PFSK-1 (cell line): ENCODE data around the gene SIPA1.

Experiments
- FOXP2 ChIP-seq: optimal IDR thresholded peaks from 2 replicates; pipeline ENCODE3; 2011; ENCODE audit warnings: borderline replicate concordance, control low read depth, inconsistent platforms; ENCODE audit not compliant: insufficient read depth; ENCODE audit errors: extremely low read length, extremely low read depth
- POLR2AphosphoS5 ChIP-seq: IDR thresholded peaks from 2 replicates; pipeline ENCODE4 v1.6.1; 2012; ENCODE audit warnings: low read depth, mild to moderate bottlenecking, control low read depth, low read length, moderate library complexity
- SIN3A ChIP-seq: IDR thresholded peaks from 2 replicates; pipeline ENCODE4 v1.6.1; 2012; ENCODE audit warnings: mild to moderate bottlenecking, low read length, moderate library complexity, borderline replicate concordance; ENCODE audit not compliant: insufficient read depth
- TAF1 ChIP-seq: IDR thresholded peaks from 2 replicates; pipeline ENCODE4 v1.6.1; 2012; ENCODE audit warnings: low read length, control low read depth, borderline replicate concordance; ENCODE audit not compliant: insufficient read depth
- TF ChIP-seq, protein P1 (sequence below), 2 experiments: IDR thresholded peaks; 2 replicates each; pipeline versions ENCODE4 v1.6.1 to v1.8.0; 2011 to 2012; ENCODE audit warnings: low read depth in 2 of 2, low read length in 2 of 2, control low read depth in 1 of 2, inconsistent platforms in 1 of 2, mild to moderate bottlenecking in 1 of 2, moderate library complexity in 1 of 2; ENCODE audit not compliant: insufficient read depth in 1 of 2

SIPA1 gene

GRCh38 chr11:65615229-65615949 lies 22.5 kb upstream of the SIPA1 start, which contains the start of gene PCNX3:
PCNX3 (plus strand) TSS chr11:65615776; CDS start chr11:65616312, 536 bp downstream.
- TF ChIP-seq SIN3A (peak; percentile 83; the same call in 1 of the 2 replicates), TAF1 (no peak; the same call in 1 of the 2 replicates), FOXP2 (no peak), POLR2AphosphoS5 (peak; percentile 65)
- TF ChIP-seq, protein P1, sequence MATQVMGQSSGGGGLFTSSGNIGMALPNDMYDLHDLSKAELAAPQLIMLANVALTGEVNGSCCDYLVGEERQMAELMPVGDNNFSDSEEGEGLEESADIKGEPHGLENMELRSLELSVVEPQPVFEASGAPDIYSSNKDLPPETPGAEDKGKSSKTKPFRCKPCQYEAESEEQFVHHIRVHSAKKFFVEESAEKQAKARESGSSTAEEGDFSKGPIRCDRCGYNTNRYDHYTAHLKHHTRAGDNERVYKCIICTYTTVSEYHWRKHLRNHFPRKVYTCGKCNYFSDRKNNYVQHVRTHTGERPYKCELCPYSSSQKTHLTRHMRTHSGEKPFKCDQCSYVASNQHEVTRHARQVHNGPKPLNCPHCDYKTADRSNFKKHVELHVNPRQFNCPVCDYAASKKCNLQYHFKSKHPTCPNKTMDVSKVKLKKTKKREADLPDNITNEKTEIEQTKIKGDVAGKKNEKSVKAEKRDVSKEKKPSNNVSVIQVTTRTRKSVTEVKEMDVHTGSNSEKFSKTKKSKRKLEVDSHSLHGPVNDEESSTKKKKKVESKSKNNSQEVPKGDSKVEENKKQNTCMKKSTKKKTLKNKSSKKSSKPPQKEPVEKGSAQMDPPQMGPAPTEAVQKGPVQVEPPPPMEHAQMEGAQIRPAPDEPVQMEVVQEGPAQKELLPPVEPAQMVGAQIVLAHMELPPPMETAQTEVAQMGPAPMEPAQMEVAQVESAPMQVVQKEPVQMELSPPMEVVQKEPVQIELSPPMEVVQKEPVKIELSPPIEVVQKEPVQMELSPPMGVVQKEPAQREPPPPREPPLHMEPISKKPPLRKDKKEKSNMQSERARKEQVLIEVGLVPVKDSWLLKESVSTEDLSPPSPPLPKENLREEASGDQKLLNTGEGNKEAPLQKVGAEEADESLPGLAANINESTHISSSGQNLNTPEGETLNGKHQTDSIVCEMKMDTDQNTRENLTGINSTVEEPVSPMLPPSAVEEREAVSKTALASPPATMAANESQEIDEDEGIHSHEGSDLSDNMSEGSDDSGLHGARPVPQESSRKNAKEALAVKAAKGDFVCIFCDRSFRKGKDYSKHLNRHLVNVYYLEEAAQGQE (IDR thresholded peaks at IDR 0.05; ENCODE audit: insufficient read depth in 1 of 2, low read depth in 2 of 2, low read length in 2 of 2) = no peak

DNA sequence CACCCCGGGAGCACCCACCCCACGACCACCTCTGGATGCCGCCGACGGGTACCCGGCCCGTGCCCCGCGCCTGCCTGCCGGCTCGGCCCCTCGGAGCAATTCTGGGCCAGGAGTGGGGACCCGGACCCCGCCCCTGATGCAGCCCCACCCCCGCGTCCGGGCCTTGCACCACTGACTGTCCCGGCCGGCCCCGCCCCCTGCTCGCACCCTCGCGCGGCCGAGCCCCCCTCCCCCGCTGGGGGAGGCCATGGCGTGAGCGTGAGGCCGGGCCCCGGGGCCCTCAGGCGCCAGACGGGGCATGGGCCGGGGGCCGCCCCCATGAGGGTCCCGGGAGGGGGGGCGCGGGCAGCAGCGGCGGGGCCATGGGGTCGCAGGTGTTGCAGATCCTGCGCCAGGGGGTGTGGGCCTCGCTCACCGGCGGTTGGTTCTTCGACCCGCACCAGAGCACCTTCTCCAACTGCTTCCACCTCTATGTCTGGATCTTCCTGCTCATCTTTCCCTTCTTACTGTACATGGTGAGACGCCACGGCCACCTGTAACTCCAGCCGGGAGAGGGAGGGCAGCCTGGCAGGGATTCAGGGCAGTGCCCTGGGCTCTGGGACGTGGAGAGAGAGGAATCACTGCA lies 21.8 kb upstream of the SIPA1 start:
- no peak for TF ChIP-seq TAF1
- TF ChIP-seq FOXP2 = no peak
- TF ChIP-seq POLR2AphosphoS5 = 0 out of 2 replicates have a peak, but pooled peaks have one; percentile 6
- no peak for TF ChIP-seq SIN3A
- TF ChIP-seq, protein P1 (IDR thresholded peaks at IDR 0.05; ENCODE audit: insufficient read depth in 1 of 2, low read depth in 2 of 2, low read length in 2 of 2) = no peak

DNA sequence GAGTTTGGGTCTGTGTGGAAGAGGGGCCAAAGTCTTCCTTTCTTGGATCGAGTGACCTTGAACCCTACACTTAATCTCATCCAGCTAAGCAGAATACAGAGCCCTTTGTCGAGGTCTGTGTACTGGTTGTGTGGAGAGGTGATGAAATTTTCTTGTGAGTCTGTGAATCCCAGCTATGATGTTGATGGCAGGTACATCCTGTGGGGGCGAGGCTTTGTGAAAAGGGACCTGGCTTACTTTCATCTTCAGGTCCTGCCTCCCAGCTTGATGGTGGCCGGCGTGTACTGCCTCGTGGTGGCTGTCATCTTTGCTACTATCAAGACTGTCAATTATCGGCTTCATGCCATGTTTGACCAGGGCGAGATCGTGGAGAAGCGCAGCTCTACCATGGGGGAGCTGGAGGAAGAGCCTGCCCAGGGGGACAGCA lies 21.3 kb upstream of the SIPA1 start:
- TF ChIP-seq POLR2AphosphoS5 (no peak), SIN3A (0 out of 2 replicates have a peak, but pooled peaks have one; percentile 16)

- TF ChIP-seq, protein P1 (IDR thresholded peaks at IDR 0.05; ENCODE audit: insufficient read depth in 1 of 2, low read depth in 2 of 2, low read length in 2 of 2) = no peak
- TF ChIP-seq TAF1 (no peak), POLR2AphosphoS5 (no peak), FOXP2 (no peak), SIN3A (no peak)
Measured at GRCh38 chr11:65617136-65617850, 20.6 kb upstream of the SIPA1 start.

DNA sequence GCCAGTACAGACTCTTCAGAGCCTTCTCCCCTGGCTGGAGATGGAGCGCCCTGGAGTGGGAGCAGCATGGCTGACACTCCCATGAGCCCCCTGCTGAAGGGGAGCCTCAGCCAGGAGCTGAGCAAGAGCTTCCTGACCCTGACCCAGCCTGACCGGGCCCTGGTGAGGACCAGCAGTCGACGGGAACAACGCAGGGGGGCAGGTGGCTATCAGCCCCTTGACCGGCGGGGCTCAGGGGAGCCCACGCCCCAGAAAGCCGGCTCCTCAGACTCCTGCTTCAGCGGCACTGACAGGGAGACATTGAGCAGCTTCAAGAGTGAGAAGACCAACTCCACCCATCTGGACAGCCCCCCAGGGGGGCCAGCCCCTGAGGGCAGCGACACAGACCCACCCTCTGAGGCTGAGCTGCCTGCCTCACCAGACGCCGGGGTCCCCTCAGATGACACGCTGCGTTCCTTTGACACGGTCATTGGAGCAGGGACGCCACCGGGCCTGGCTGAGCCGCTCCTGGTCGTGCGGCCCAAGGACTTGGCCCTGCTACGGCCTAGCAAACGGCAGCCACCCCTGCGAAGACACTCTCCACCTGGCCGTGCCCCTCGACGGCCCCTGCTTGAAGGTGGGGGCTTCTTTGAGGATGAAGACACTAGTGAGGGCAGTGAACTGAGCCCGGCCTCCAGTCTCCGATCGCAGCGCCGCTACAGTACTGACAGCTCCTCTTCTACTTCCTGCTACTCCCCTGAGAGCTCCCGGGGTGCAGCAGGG lies 19.7 kb upstream of the SIPA1 start:
- TF ChIP-seq, protein P1 (IDR thresholded peaks at IDR 0.05; ENCODE audit: insufficient read depth in 1 of 2, low read depth in 2 of 2, low read length in 2 of 2) = no peak
- TF ChIP-seq FOXP2 (no peak), POLR2AphosphoS5 (no peak), SIN3A (no peak), TAF1 (no peak)
